Uterus (tissue), 2 donors: ENCODE data around the gene NSG1.

Experiments used
- POLR2A ChIP-seq, 2 donors: fragments of 450-650 bp; IDR thresholded peaks; one replicate each; pipeline ENCODE4 v1.6.1; 2016; ENCODE audit warnings: antibody characterized with exemption in 2 of 2, mild to moderate bottlenecking in 1 of 2, moderate library complexity in 1 of 2
- TF ChIP-seq, protein P1 (sequence below), 4 experiments: fragments of 200-600 bp in 2 of 4; fragments of 450-650 bp in 2 of 4; sonication (generic) in 2 of 4; IDR thresholded peaks; one replicate each; pipeline ENCODE4 v1.5.1; 2016 to 2019; ENCODE audit warnings: antibody characterized with exemption in 4 of 4, mild to moderate bottlenecking in 2 of 4, moderate library complexity in 1 of 4

DNA sequence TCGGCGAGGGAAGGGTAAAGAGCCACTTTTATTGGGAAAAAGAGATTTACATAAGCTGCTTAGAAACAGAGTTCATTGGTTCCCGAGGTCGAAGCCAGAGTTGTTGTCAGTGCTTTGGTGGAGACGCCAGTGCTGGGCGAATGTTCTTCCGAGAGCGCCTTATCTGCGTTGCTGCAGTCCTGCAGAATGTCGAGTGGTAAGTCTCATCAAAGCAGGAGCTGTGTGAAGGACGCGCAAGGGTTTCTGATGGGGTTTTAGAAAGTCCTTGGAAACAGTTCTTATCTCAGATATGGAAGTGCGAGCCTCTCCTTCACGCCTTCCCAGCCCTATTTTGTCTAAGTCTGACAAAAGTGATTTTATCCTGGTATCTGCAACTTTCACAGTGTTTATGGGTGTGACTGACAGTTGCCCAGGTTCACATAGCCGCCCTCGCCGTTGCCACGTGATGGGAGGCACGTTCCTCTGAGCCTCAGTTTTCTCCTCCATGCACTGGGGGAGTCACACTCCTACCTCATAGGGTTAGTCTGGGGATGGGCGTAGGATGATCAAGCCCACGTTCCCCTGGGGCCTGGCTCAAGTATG, 47.3 kb upstream of the NSG1 start:
- TF ChIP-seq, protein P1, sequence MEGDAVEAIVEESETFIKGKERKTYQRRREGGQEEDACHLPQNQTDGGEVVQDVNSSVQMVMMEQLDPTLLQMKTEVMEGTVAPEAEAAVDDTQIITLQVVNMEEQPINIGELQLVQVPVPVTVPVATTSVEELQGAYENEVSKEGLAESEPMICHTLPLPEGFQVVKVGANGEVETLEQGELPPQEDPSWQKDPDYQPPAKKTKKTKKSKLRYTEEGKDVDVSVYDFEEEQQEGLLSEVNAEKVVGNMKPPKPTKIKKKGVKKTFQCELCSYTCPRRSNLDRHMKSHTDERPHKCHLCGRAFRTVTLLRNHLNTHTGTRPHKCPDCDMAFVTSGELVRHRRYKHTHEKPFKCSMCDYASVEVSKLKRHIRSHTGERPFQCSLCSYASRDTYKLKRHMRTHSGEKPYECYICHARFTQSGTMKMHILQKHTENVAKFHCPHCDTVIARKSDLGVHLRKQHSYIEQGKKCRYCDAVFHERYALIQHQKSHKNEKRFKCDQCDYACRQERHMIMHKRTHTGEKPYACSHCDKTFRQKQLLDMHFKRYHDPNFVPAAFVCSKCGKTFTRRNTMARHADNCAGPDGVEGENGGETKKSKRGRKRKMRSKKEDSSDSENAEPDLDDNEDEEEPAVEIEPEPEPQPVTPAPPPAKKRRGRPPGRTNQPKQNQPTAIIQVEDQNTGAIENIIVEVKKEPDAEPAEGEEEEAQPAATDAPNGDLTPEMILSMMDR (IDR thresholded peaks at IDR 0.05), result no peak
- TF ChIP-seq POLR2A (IDR thresholded peaks at IDR 0.05), result no peak
